ENCODE data around the gene SGF29. TPM values are rescaled to one million over a fixed set of nuclear protein-coding genes. Genes with fewer than 3 reads are reported as not detected.
"Not testable (repeated sequence)": the region's sequence is repeated elsewhere in the genome, so short reads cannot be mapped to it uniquely, and the experiment has no call there.

SGF29 gene
- total and polyA plus RNA-seq, 7 donors: 13.2 to 58.7 (median 38.5) TPM

GRCh38 chr16:28610595-28611191 is 57.0 kb downstream of the SGF29 start:
- intact Hi-C loops (cut with DNase I): no loop called here

GRCh38 chr16:28612359-28613280 is 58.9 kb downstream of the SGF29 start:
- H3K4me1 ChIP-seq; H3K4me3 ChIP-seq; H3K27ac ChIP-seq; H3K36me3 ChIP-seq; DNase-seq; intact Hi-C loops (cut with DNase I); H3K27me3 ChIP-seq; H3K9me3 ChIP-seq: not testable (repeated sequence)
- WGBS, 2 donors: no CpG with 5 or more reads among the region's 17 CpGs

More at GRCh38 chr16:28610595-28611191, 57.0 kb downstream of the SGF29 start:
- Histone ChIP-seq H3K4me1 (peaks cover 0 to 9% (median 0%) of the 10 kb centered on the region in 4 donors), H3K4me3 (no peak overlapping the region), H3K27me3 (peaks cover 0 to 3% (median 0%) of the 10 kb centered on the region in 3 donors), H3K27ac (peak overlapping the region in 1 of 4 donors; percentile 25), H3K9me3 (no peaks in the 10 kb centered on the region), H3K36me3 (no peaks in the 10 kb centered on the region)
- TF ChIP-seq EP300 (IDR thresholded peaks at IDR 0.05): no peak
- TF ChIP-seq CTCF (IDR thresholded peaks at IDR 0.05): no peak
- TF ChIP-seq POLR2AphosphoS5 (IDR thresholded peaks at IDR 0.05): no peak
- TF ChIP-seq POLR2A (IDR thresholded peaks at IDR 0.05): no peak
- WGBS, 2 donors: 50 to 72% methylated on average over 10 of the region's 10 CpGs
- DNase-seq: no peak

- H3K4me1 ChIP-seq; H3K4me3 ChIP-seq; H3K27ac ChIP-seq; intact Hi-C loops (cut with DNase I); H3K9me3 ChIP-seq; H3K36me3 ChIP-seq; H3K27me3 ChIP-seq; DNase-seq: not testable (repeated sequence)
- WGBS, 2 donors: 38 to 39% methylated on average over 7 of the region's 26 CpGs
Observed at GRCh38 chr16:28613912-28614311, 60.2 kb downstream of the SGF29 start.

- H3K27ac ChIP-seq; H3K4me3 ChIP-seq; intact Hi-C loops (cut with DNase I); DNase-seq; H3K27me3 ChIP-seq; H3K36me3 ChIP-seq; H3K9me3 ChIP-seq; H3K4me1 ChIP-seq: not testable (repeated sequence)
- 74 to 88% methylated on average over 15 of the region's 16 CpGs for WGBS, 2 donors
Observed at GRCh38 chr16:28614561-28614960, 60.8 kb downstream of the SGF29 start.

GRCh38 chr16:28615486-28616223 is 61.9 kb downstream of the SGF29 start:
- H3K27ac ChIP-seq; H3K27me3 ChIP-seq; DNase-seq; H3K9me3 ChIP-seq; H3K36me3 ChIP-seq; H3K4me1 ChIP-seq; intact Hi-C loops (cut with DNase I); H3K4me3 ChIP-seq: not testable (repeated sequence)
- TF ChIP-seq CTCF (IDR thresholded peaks at IDR 0.05): peak; percentile 53 to 65 (median 62)
- WGBS, 2 donors: 46 to 62% methylated on average over 17 of the region's 24 CpGs

GRCh38 chr16:28616224-28616577 is 62.5 kb downstream of the SGF29 start:
- H3K27ac ChIP-seq; H3K4me1 ChIP-seq; DNase-seq; H3K9me3 ChIP-seq; intact Hi-C loops (cut with DNase I); H3K36me3 ChIP-seq; H3K27me3 ChIP-seq; H3K4me3 ChIP-seq: not testable (repeated sequence)
- 82 to 90% methylated on average over 7 of the region's 7 CpGs for WGBS, 2 donors
